HG03432 (cell line): ENCODE data around the gene SIN3A.
"Not testable (repeated sequence)": the region's sequence is repeated elsewhere in the genome, so short reads cannot be mapped to it uniquely, and the experiment has no call there.

Source experiments
- ATAC-seq: cut with Tn5 transposase; IDR thresholded peaks from one replicate; pipeline ENCODE4 v1.9.1; 2021; ENCODE audit warnings: mild to moderate bottlenecking, moderate library complexity; ENCODE audit not compliant: unreplicated experiment

SIN3A gene

GRCh38 chr15:75450307-75451201, 936 bp downstream of the SIN3A start:
- peak; percentile 25 for ATAC-seq

GRCh38 chr15:75449585-75450306, 1.7 kb downstream of the SIN3A start:
- ATAC-seq: no peak

GRCh38 chr15:75448171-75448570, 3.3 kb downstream of the SIN3A start:
- not testable (repeated sequence) for ATAC-seq

GRCh38 chr15:75446151-75446550, 5.3 kb downstream of the SIN3A start:
- ATAC-seq: no peak

GRCh38 chr15:75445324-75445723, 6.2 kb downstream of the SIN3A start:
- ATAC-seq: not testable (repeated sequence)

- ATAC-seq: not testable (repeated sequence)
These were observed 7.5 kb downstream of the SIN3A start for GRCh38 chr15:75443972-75444453.

GRCh38 chr15:75437721-75438120, 13.8 kb downstream of the SIN3A start:
- ATAC-seq: no peak

GRCh38 chr15:75436881-75437280, 14.6 kb downstream of the SIN3A start:
- no peak for ATAC-seq

GRCh38 chr15:75431682-75432081, 19.8 kb downstream of the SIN3A start:
- no peak for ATAC-seq

GRCh38 chr15:75431270-75431669, 20.2 kb downstream of the SIN3A start:
- ATAC-seq: no peak

GRCh38 chr15:75430259-75430658, 21.2 kb downstream of the SIN3A start:
- no peak for ATAC-seq

GRCh38 chr15:75428152-75428551, 23.3 kb downstream of the SIN3A start:
- no peak for ATAC-seq

- no peak for ATAC-seq
These were observed 25.5 kb downstream of the SIN3A start for GRCh38 chr15:75425966-75426500.

GRCh38 chr15:75422554-75422953, 28.9 kb downstream of the SIN3A start:
- ATAC-seq: no peak

- ATAC-seq: no peak
These were observed 30.8 kb downstream of the SIN3A start for GRCh38 chr15:75420698-75421097.

GRCh38 chr15:75416584-75416983, 34.9 kb downstream of the SIN3A start:
- no peak for ATAC-seq

GRCh38 chr15:75410196-75410595, 41.3 kb downstream of the SIN3A start:
- no peak for ATAC-seq

- no peak for ATAC-seq
These were observed 44.4 kb downstream of the SIN3A start for GRCh38 chr15:75407083-75407482.

GRCh38 chr15:75403892-75404291, 47.6 kb downstream of the SIN3A start:
- no peak for ATAC-seq

- no peak for ATAC-seq
These were observed 54.0 kb downstream of the SIN3A start for GRCh38 chr15:75397494-75397893.

- no peak for ATAC-seq
These were observed 61.6 kb downstream of the SIN3A start for GRCh38 chr15:75389791-75390382.
